AG04450 (cell line): ENCODE data around the gene MGAT4B. TPM values are rescaled to one million over a fixed set of nuclear protein-coding genes. Genes with fewer than 3 reads are reported as not detected.

Experiments used
- CTCF ChIA-PET: fragments of 300-600, 350-600 bp; formaldehyde crosslinking; extraction: SDS; loops from one replicate; lab custom pipeline; 2022; ENCODE audit warnings: antibody characterized with exemption, inconsistent platforms; lab: Charles Lee
- POLR2A ChIA-PET: fragments of 350-600 bp; formaldehyde crosslinking; extraction: SDS; loops from one replicate; lab custom pipeline; 2021; ENCODE audit warnings: antibody characterized with exemption, inconsistent platforms; lab: Yijun Ruan, JAX
- DNase-seq: peaks from one replicate; pipeline ENCODE4 v3.0.0-alpha.2; 2011; ENCODE audit warnings: low read depth, low spot score
- H3K27ac ChIP-seq: one replicate; pipeline ENCODE4 v1.5.1; 2012; ENCODE audit warnings: low read depth, low read length, control low read depth
- H3K27me3 ChIP-seq: one replicate; pipeline ENCODE4 v1.6.0; 2012; ENCODE audit warnings: low read length; ENCODE audit not compliant: control insufficient read depth, insufficient read depth
- H3K4me3 ChIP-seq: 2 replicates; pipeline ENCODE4 v1.5.1; 2011; ENCODE audit warnings: mild to moderate bottlenecking, low read depth, low read length, control low read depth
- H3K9me3 ChIP-seq: 2 replicates; pipeline ENCODE4 v1.5.1; 2012; ENCODE audit warnings: low read length; ENCODE audit not compliant: control insufficient read depth, insufficient read depth
- polyA plus RNA-seq: library from polyadenylated mRNA; depleted of rRNA; stranded (reverse); fragments of >200 nt; gene quantifications from 2 replicates; pipeline ENCODE4 v1.2.3, GENCODE V29; 2011
- TF ChIP-seq, protein P1 (sequence below): IDR thresholded peaks from 2 replicates; pipeline ENCODE4 v1.5.1; 2011; ENCODE audit warnings: low read depth, low read length, control low read depth, inconsistent platforms

The MGAT4B gene
- polyA plus RNA-seq, 1 experiment = 102 TPM

DNA sequence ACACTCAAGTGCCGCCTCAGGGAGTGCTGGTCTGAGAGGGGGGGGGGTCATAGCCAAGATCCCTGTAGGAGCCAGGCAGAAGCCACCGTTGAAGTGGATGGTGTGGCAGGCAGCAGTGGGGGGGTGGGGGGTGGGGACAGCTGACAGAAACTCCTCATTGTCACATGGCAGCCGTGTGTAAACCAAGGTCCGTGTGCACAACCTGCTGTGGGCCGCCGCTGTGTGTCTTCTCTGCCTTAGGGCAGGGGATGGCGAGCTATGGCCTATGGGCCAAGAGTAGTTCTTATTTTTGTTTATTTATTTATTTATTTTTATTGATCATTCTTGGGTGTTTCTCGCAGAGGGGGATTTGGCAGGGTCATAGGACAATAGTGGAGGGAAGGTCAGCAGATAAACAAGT is 27.5 kb upstream of the MGAT4B start:
- no peak for DNase-seq
- POLR2A ChIA-PET = no interaction called here
- CTCF ChIA-PET = no interaction called here

GRCh38 chr5:179833709-179834070 is 27.0 kb upstream of the MGAT4B start:
- POLR2A ChIA-PET = no interaction called here
- no peak for DNase-seq
- H3K9me3 ChIP-seq = peaks cover 5% of the 10 kb centered on the region
- CTCF ChIA-PET = no interaction called here
- TF ChIP-seq, protein P1, sequence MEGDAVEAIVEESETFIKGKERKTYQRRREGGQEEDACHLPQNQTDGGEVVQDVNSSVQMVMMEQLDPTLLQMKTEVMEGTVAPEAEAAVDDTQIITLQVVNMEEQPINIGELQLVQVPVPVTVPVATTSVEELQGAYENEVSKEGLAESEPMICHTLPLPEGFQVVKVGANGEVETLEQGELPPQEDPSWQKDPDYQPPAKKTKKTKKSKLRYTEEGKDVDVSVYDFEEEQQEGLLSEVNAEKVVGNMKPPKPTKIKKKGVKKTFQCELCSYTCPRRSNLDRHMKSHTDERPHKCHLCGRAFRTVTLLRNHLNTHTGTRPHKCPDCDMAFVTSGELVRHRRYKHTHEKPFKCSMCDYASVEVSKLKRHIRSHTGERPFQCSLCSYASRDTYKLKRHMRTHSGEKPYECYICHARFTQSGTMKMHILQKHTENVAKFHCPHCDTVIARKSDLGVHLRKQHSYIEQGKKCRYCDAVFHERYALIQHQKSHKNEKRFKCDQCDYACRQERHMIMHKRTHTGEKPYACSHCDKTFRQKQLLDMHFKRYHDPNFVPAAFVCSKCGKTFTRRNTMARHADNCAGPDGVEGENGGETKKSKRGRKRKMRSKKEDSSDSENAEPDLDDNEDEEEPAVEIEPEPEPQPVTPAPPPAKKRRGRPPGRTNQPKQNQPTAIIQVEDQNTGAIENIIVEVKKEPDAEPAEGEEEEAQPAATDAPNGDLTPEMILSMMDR = no peak
- H3K4me3 ChIP-seq = no peak overlapping the region
- no peak overlapping the region for H3K27ac ChIP-seq
- no peaks in the 10 kb centered on the region for H3K27me3 ChIP-seq

More for the DNA sequence above, 27.5 kb upstream of the MGAT4B start:
- Histone ChIP-seq H3K9me3 (peaks cover 2% of the 10 kb centered on the region), H3K4me3 (no peak overlapping the region), H3K27ac (peak overlapping the region; percentile 21), H3K27me3 (no peaks in the 10 kb centered on the region)
- TF ChIP-seq, protein P1 = no peak

GRCh38 chr5:179833056-179833708 is 26.5 kb upstream of the MGAT4B start:
- ChIA-PET POLR2A (interaction anchor here (0.9 to 1.1 kb wide), 3 partner anchors 10 to 13 kb away, joined by 3 to 5 read pairs (median 3); partner anchors contain the start of gene SQSTM1), CTCF (no interaction called here)
- no peak for DNase-seq

DNA sequence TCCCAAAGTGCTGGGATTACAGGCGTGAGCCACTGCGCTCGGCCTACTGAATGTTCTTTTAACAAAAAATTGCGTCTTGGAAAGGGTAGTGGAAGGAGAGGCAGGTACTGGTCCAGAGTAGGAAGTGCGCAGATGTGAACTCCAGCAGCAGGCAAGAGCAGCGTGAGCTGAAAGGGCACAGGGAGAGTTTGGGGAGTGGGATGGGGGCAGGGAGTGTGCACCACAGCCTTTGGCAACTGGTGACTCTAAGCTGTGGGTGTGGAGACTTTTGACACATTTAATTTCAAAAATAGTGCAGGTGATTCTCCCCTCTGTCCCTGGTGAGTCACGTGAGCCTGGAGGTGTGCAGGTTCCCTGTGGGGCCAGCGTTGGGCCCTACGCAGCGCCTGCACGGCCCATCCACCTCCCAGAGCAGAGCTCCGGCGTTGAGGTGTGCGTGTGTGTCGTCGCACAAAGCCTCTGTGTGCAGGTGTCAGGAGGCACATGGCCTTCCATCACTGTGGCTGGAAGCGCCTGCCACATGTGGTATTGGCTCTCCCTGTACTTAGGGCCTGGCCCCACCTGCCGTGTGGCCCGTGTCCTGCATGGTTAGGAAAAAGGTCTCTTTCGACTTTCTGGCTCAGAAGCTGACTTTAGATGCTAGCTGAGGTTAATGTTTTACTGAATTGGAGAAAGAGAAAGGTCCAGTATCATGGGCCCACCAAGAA is 25.5 kb upstream of the MGAT4B start:
- CTCF ChIA-PET = no interaction called here

More at GRCh38 chr5:179833056-179833708, 26.5 kb upstream of the MGAT4B start:
- H3K4me3 ChIP-seq = no peak overlapping the region
- H3K27me3 ChIP-seq = no peaks in the 10 kb centered on the region
- no peak overlapping the region for H3K27ac ChIP-seq
- TF ChIP-seq, protein P1 = no peak
- H3K9me3 ChIP-seq = peaks cover 5% of the 10 kb centered on the region

More for the DNA sequence above, 25.5 kb upstream of the MGAT4B start:
- H3K27me3 ChIP-seq = no peaks in the 10 kb centered on the region
- no peak overlapping the region for H3K4me3 ChIP-seq
- POLR2A ChIA-PET = interaction anchor here (0.9 to 3.2 kb wide), 4 partner anchors 9 to 12 kb away, joined by 3 to 14 read pairs (median 4); partner anchors contain the start of gene SQSTM1
- no peak for DNase-seq
- TF ChIP-seq, protein P1 = no peak
- H3K27ac ChIP-seq = no peak overlapping the region
- H3K9me3 ChIP-seq = peaks cover 5% of the 10 kb centered on the region
